WTC11 (cell line): Measurements from ENCODE around the gene TUBGCP2.

Experiments used
- CREM ChIP-seq: sonication (generic); formaldehyde crosslinking; IDR thresholded peaks from 2 replicates; pipeline ENCODE4 v1.8.1; 2022; ENCODE audit warnings: mild to moderate bottlenecking, missing genetic modification reagents, moderate library complexity
- EMX1 ChIP-seq: fragments of 250-450 bp; sonication (Bioruptor Pico); IDR thresholded peaks from 2 replicates; pipeline ENCODE4 v1.8.0; 2021; ENCODE audit warnings: mild to moderate bottlenecking
- ETV6 ChIP-seq: sonication (generic); formaldehyde crosslinking; IDR thresholded peaks from 2 replicates; pipeline ENCODE4 v1.8.1; 2022; ENCODE audit warnings: mild to moderate bottlenecking, missing genetic modification reagents
- GABPB1 ChIP-seq: sonication (generic); formaldehyde crosslinking; IDR thresholded peaks from 2 replicates; pipeline ENCODE4 v1.8.1; 2023; ENCODE audit warnings: mild to moderate bottlenecking, missing genetic modification reagents
- JAZF1 ChIP-seq: fragments of 250-450 bp; sonication (Bioruptor Pico); IDR thresholded peaks from 2 replicates; pipeline ENCODE4 v1.9.0; 2021; ENCODE audit warnings: moderate library complexity, mild to moderate bottlenecking, inconsistent platforms
- NFYB ChIP-seq: sonication (generic); formaldehyde crosslinking; conservative IDR thresholded peaks from 2 replicates; pipeline ENCODE4 v1.8.0; 2022; ENCODE audit warnings: low read depth, missing genetic modification reagents
- NR2C2 ChIP-seq: sonication (generic); formaldehyde crosslinking; IDR thresholded peaks from 2 replicates; pipeline ENCODE4 v1.8.0; 2022; ENCODE audit warnings: mild to moderate bottlenecking, missing genetic modification reagents
- SP1 ChIP-seq: sonication (generic); formaldehyde crosslinking; conservative IDR thresholded peaks from 2 replicates; pipeline ENCODE4 v1.8.1; 2022; ENCODE audit warnings: missing genetic modification reagents
- TCF7 ChIP-seq: sonication (generic); formaldehyde crosslinking; IDR thresholded peaks from 2 replicates; pipeline ENCODE4 v1.8.0; 2022; ENCODE audit warnings: mild to moderate bottlenecking, low read depth, missing genetic modification reagents, moderate library complexity
- TEAD4 ChIP-seq: sonication (generic); formaldehyde crosslinking; IDR thresholded peaks from 2 replicates; pipeline ENCODE4 v1.8.0; 2022; ENCODE audit warnings: mild to moderate bottlenecking, missing genetic modification reagents
- ZNF121 ChIP-seq: sonication (generic); formaldehyde crosslinking; IDR thresholded peaks from 2 replicates; pipeline ENCODE4 v1.8.0; 2023; ENCODE audit warnings: missing genetic modification reagents
- TF ChIP-seq, protein P1 (sequence below): fragments of 200-600 bp; IDR thresholded peaks from 2 replicates; pipeline ENCODE4 v1.8.0; 2022; ENCODE audit warnings: antibody characterized with exemption
- TF ChIP-seq, protein P2 (sequence below): sonication (generic); formaldehyde crosslinking; conservative IDR thresholded peaks from 2 replicates; pipeline ENCODE4 v1.8.1; 2022; ENCODE audit warnings: mild to moderate bottlenecking, missing genetic modification reagents

DNA sequence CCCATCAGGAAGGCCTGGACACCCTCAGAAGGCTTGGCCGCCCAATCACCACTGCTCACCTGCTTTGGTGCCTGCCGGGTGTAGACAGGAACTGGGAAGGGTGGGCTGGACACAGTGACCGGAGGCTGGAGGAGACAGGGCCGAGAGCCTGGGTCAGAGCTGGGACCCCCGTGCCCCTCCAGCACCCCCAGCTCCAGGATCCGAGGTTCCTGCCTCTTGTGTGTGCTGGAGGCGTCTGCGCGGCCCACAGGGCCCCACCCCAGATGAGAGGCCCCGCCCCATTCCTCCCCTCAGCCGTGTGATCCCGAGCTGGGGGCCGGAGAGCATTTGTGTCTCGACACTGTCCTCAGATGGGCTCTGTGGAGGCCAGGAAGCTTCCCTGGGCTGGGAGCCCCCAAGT is 41.4 kb downstream of the TUBGCP2 start:
- TF ChIP-seq GABPB1 (CRISPR knock-in tag): no peak
- TF ChIP-seq, protein P1, sequence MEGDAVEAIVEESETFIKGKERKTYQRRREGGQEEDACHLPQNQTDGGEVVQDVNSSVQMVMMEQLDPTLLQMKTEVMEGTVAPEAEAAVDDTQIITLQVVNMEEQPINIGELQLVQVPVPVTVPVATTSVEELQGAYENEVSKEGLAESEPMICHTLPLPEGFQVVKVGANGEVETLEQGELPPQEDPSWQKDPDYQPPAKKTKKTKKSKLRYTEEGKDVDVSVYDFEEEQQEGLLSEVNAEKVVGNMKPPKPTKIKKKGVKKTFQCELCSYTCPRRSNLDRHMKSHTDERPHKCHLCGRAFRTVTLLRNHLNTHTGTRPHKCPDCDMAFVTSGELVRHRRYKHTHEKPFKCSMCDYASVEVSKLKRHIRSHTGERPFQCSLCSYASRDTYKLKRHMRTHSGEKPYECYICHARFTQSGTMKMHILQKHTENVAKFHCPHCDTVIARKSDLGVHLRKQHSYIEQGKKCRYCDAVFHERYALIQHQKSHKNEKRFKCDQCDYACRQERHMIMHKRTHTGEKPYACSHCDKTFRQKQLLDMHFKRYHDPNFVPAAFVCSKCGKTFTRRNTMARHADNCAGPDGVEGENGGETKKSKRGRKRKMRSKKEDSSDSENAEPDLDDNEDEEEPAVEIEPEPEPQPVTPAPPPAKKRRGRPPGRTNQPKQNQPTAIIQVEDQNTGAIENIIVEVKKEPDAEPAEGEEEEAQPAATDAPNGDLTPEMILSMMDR: no peak
- TF ChIP-seq EMX1 (CRISPR knock-in tag): no peak
- TF ChIP-seq CREM: no peak
- TF ChIP-seq, protein P2, sequence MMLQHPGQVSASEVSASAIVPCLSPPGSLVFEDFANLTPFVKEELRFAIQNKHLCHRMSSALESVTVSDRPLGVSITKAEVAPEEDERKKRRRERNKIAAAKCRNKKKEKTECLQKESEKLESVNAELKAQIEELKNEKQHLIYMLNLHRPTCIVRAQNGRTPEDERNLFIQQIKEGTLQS: no peak
- TF ChIP-seq TEAD4: no peak
- no peak for TF ChIP-seq JAZF1 (CRISPR knock-in tag)
- no peak for TF ChIP-seq NR2C2
- TF ChIP-seq TCF7 (CRISPR knock-in tag): no peak
- TF ChIP-seq NFYB (CRISPR knock-in tag): no peak
- TF ChIP-seq ZNF121: no peak
- TF ChIP-seq SP1: no peak
- TF ChIP-seq ETV6 (CRISPR knock-in tag): no peak
